Liver (tissue), 9 donors: Measurements from ENCODE around the gene SECTM1. TPM values are rescaled to one million over a fixed set of nuclear protein-coding genes. Genes with fewer than 3 reads are reported as not detected.

Experiments
- DNase-seq: peaks from one replicate; pipeline ENCODE4 v3.0.0-alpha.2; 2017; ENCODE audit warnings: low spot score
- H3K27ac ChIP-seq, 2 donors: one replicate each; pipeline ENCODE4 v1.7.0; 2013; ENCODE audit warnings: inconsistent platforms in 2 of 2, low read length in 2 of 2, control low read depth in 1 of 2, low read depth in 1 of 2, mild to moderate bottlenecking in 1 of 2
- H3K27me3 ChIP-seq, 4 donors: one replicate each; pipeline versions ENCODE4 v1.6.1 to v1.7.0; 2013; ENCODE audit warnings: low read length in 3 of 4, inconsistent platforms in 1 of 4, mild to moderate bottlenecking in 1 of 4, moderate library complexity in 1 of 4; ENCODE audit not compliant: control insufficient read depth in 4 of 4, insufficient read depth in 4 of 4
- H3K36me3 ChIP-seq, 4 donors: one replicate each; pipeline versions ENCODE4 v1.6.1 to v1.7.0; 2013; ENCODE audit warnings: low read length in 3 of 4, mild to moderate bottlenecking in 3 of 4, low read depth in 1 of 4, moderate library complexity in 1 of 4; ENCODE audit not compliant: control insufficient read depth in 4 of 4, insufficient read depth in 3 of 4
- H3K4me1 ChIP-seq, 4 donors: one replicate each; pipeline versions ENCODE4 v1.6.1 to v1.7.0; 2013; ENCODE audit warnings: low read length in 3 of 4, mild to moderate bottlenecking in 3 of 4, moderate library complexity in 1 of 4; ENCODE audit not compliant: control insufficient read depth in 4 of 4, insufficient read depth in 4 of 4
- H3K4me3 ChIP-seq, 3 donors: one replicate each; pipeline versions ENCODE4 v1.6.1 to v1.7.0; 2013; ENCODE audit warnings: low read length in 3 of 3, control low read depth in 1 of 3, low read depth in 1 of 3, mild to moderate bottlenecking in 1 of 3
- H3K9ac ChIP-seq, 2 donors: one replicate each; pipeline ENCODE4 v1.7.0; 2013; ENCODE audit warnings: low read length in 2 of 2, mild to moderate bottlenecking in 2 of 2, moderate library complexity in 2 of 2, control low read depth in 1 of 2, low read depth in 1 of 2
- H3K9me3 ChIP-seq, 4 donors: one replicate each; pipeline versions ENCODE4 v1.6.1 to v1.7.0; 2013; ENCODE audit warnings: low read length in 3 of 4; ENCODE audit not compliant: control insufficient read depth in 4 of 4
- ATF3 ChIP-seq: IDR thresholded peaks from 2 replicates; pipeline ENCODE4 v1.6.1; 2016; ENCODE audit warnings: antibody characterized with exemption
- CTCF ChIP-seq: fragments of 150-350 bp; IDR thresholded peaks from 2 replicates; pipeline ENCODE4 v1.5.1; 2017; ENCODE audit warnings: improper control_type of control experiment, low read depth, low read length; ENCODE audit not compliant: missing input control
- EGR1 ChIP-seq, 2 donors: IDR thresholded peaks; 2 replicates each; pipeline ENCODE4 v1.6.1; 2016 to 2018; ENCODE audit warnings: antibody characterized with exemption in 2 of 2, low read depth in 2 of 2
- FOXA1 ChIP-seq: IDR thresholded peaks from 2 replicates; pipeline ENCODE4 v1.6.1; 2016; ENCODE audit warnings: antibody characterized with exemption
- FOXA2 ChIP-seq: IDR thresholded peaks from 2 replicates; pipeline ENCODE4 v1.6.1; 2016; ENCODE audit warnings: antibody characterized with exemption
- GABPA ChIP-seq, 2 donors: IDR thresholded peaks in 1 of 2; conservative IDR thresholded peaks in 1 of 2; 2 replicates each; pipeline ENCODE4 v1.6.1; 2016; ENCODE audit warnings: antibody characterized with exemption in 2 of 2, mild to moderate bottlenecking in 1 of 2, moderate library complexity in 1 of 2
- HNF4A ChIP-seq, 2 donors: conservative IDR thresholded peaks; 2 replicates each; pipeline ENCODE4 v1.6.1; 2016; ENCODE audit warnings: antibody characterized with exemption in 2 of 2, mild to moderate bottlenecking in 2 of 2
- HNF4G ChIP-seq: IDR thresholded peaks from 2 replicates; pipeline ENCODE4 v1.6.1; 2016; ENCODE audit warnings: antibody characterized with exemption
- JUND ChIP-seq, 2 donors: IDR thresholded peaks; 2 replicates each; pipeline ENCODE4 v1.6.1; 2016; ENCODE audit warnings: antibody characterized with exemption in 2 of 2
- MAX ChIP-seq: IDR thresholded peaks from 2 replicates; pipeline ENCODE4 v1.6.1; 2016; ENCODE audit warnings: antibody characterized with exemption
- RAD21 ChIP-seq, 2 donors: IDR thresholded peaks; 2 replicates each; pipeline ENCODE4 v1.6.1; 2016; ENCODE audit warnings: antibody characterized with exemption in 2 of 2, mild to moderate bottlenecking in 2 of 2
- RXRA ChIP-seq, 2 donors: IDR thresholded peaks; 2 replicates each; pipeline ENCODE4 v1.6.1; 2017 to 2018; ENCODE audit warnings: antibody characterized with exemption in 2 of 2, mild to moderate bottlenecking in 1 of 2
- SP1 ChIP-seq: IDR thresholded peaks from 2 replicates; pipeline ENCODE4 v1.6.1; 2018; ENCODE audit warnings: antibody characterized with exemption, mild to moderate bottlenecking
- TAF1 ChIP-seq: conservative IDR thresholded peaks from 2 replicates; pipeline ENCODE4 v1.6.1; 2016; ENCODE audit warnings: antibody characterized with exemption, mild to moderate bottlenecking
- YY1 ChIP-seq: IDR thresholded peaks from 2 replicates; pipeline ENCODE4 v1.6.1; 2016; ENCODE audit warnings: antibody characterized with exemption, mild to moderate bottlenecking
- ZBTB33 ChIP-seq: IDR thresholded peaks from 2 replicates; pipeline ENCODE4 v1.6.1; 2016; ENCODE audit warnings: antibody characterized with exemption
- WGBS: extraction: QIAGEN DNeasy Blood & Tissue Kit; methylation state at CpG from one replicate; pipeline ENCODE4 v1.1.7; 2013; 5-methylcytosine and 5-hydroxymethylcytosine counted together
- polyA plus RNA-seq, 2 donors: library from polyadenylated mRNA; stranded (reverse) in 1 of 2; unstranded in 1 of 2; fragments of 200-250 nt in 1 of 2; fragments of >200 nt in 1 of 2; fragmentation: Nextera tagmentation in 1 of 2; extraction: Ambion mirVana in 1 of 2; gene quantifications; one replicate each; pipeline versions ENCODE4 v1.2.1 to v1.2.3, GENCODE V29; 2013 to 2015
- total RNA-seq, 2 donors: library from RNA; depleted of rRNA; stranded (reverse); fragments of >200 nt; gene quantifications; one replicate each; pipeline ENCODE4 v1.2.3, GENCODE V29; 2014
- donor health status: healthy.
- donor health status: healthy.
- donor health status: healthy.
- donor health status: healthy.
- donor health status: healthy.

Gene SECTM1
- total and polyA plus RNA-seq, 4 donors: 1.3 to 14.2 (median 4.6) TPM

GRCh38 chr17:82342361-82343079 lies 9.0 kb upstream of the SECTM1 start:
- H3K4me1 ChIP-seq: peaks cover 0 to 8% (median 4%) of the 10 kb centered on the region in 4 donors
- DNase-seq: no peak
- no peak overlapping the region for H3K4me3 ChIP-seq
- no peak overlapping the region for H3K27ac ChIP-seq
- H3K9ac ChIP-seq: no peak overlapping the region
- WGBS: 85% methylated on average over 28 of the region's 28 CpGs
- TF ChIP-seq EGR1 (IDR thresholded peaks at IDR 0.05; ENCODE audit: low read depth in 2 of 2) (no peak), GABPA (IDR thresholded peaks at IDR 0.05 in 1 of 2, conservative IDR thresholded peaks at IDR 0.05 in 1 of 2) (no peak)
- no peaks in the 10 kb centered on the region for H3K36me3 ChIP-seq
- H3K27me3 ChIP-seq: no peaks in the 10 kb centered on the region
- H3K9me3 ChIP-seq: no peaks in the 10 kb centered on the region

GRCh38 chr17:82339634-82340580 lies 6.3 kb upstream of the SECTM1 start:
- Histone ChIP-seq H3K9me3 (no peaks in the 10 kb centered on the region), H3K27ac (no peak overlapping the region), H3K4me3 (no peak overlapping the region), H3K27me3 (no peaks in the 10 kb centered on the region), H3K36me3 (no peaks in the 10 kb centered on the region), H3K4me1 (peaks cover 0 to 10% (median 6%) of the 10 kb centered on the region in 4 donors), H3K9ac (no peak overlapping the region)
- no peak for TF ChIP-seq YY1
- TF ChIP-seq SP1: no peak
- no peak for TF ChIP-seq JUND (IDR thresholded peaks at IDR 0.05)
- TF ChIP-seq RAD21 (IDR thresholded peaks at IDR 0.05): no peak
- TF ChIP-seq FOXA2: no peak
- TF ChIP-seq HNF4G: no peak
- TF ChIP-seq ZBTB33: no peak
- no peak for TF ChIP-seq FOXA1
- TF ChIP-seq MAX: no peak
- no peak for DNase-seq
- 58% methylated on average over 10 of the region's 10 CpGs for WGBS

- no peaks in the 10 kb centered on the region for H3K36me3 ChIP-seq
- no peaks in the 10 kb centered on the region for H3K27me3 ChIP-seq
- H3K4me1 ChIP-seq: peaks cover 3 to 17% (median 10%) of the 10 kb centered on the region in 4 donors
- H3K27ac ChIP-seq: no peak overlapping the region
- H3K9me3 ChIP-seq: no peaks in the 10 kb centered on the region
- DNase-seq: no peak
- no peak for TF ChIP-seq FOXA1
- no peak for TF ChIP-seq JUND (IDR thresholded peaks at IDR 0.05)
- no peak for TF ChIP-seq FOXA2
- no peak for TF ChIP-seq TAF1
- no peak for TF ChIP-seq ATF3
- TF ChIP-seq MAX: no peak
- no peak for TF ChIP-seq RAD21 (IDR thresholded peaks at IDR 0.05)
- TF ChIP-seq RXRA (IDR thresholded peaks at IDR 0.05): no peak
- TF ChIP-seq EGR1 (IDR thresholded peaks at IDR 0.05; ENCODE audit: low read depth in 2 of 2): no peak
- TF ChIP-seq HNF4A (conservative IDR thresholded peaks at IDR 0.05): no peak
- no peak for TF ChIP-seq CTCF
- H3K9ac ChIP-seq: no peak overlapping the region
- WGBS: 71% methylated on average over 29 of the region's 29 CpGs
- H3K4me3 ChIP-seq: no peak overlapping the region
Measured at GRCh38 chr17:82338858-82339633, 5.5 kb upstream of the SECTM1 start.
